GM10266 (cell line): Measurements from ENCODE around the gene MED8.

Experiments used
- DNase-seq: peaks from one replicate; pipeline ENCODE4 v3.0.0; 2012; ENCODE audit errors: extremely low spot score
- CTCF ChIP-seq: IDR thresholded peaks from 2 replicates; pipeline ENCODE4 v1.5.1; 2012; ENCODE audit warnings: mild to moderate bottlenecking, low read depth; ENCODE audit not compliant: control insufficient read depth, insufficient read depth; ENCODE audit errors: missing control alignments

MED8 gene

GRCh38 chr1:43427524-43427923 is 37.9 kb upstream of the MED8 start:
- no peak for DNase-seq
- no peak for TF ChIP-seq CTCF

GRCh38 chr1:43426221-43426620 is 36.6 kb upstream of the MED8 start:
- DNase-seq: no peak
- TF ChIP-seq CTCF: no peak

- no peak for TF ChIP-seq CTCF
- no peak for DNase-seq
Observed at GRCh38 chr1:43425045-43425444, 35.4 kb upstream of the MED8 start.

GRCh38 chr1:43423672-43424550 is 34.3 kb upstream of the MED8 start:
- DNase-seq: no peak
- TF ChIP-seq CTCF: no peak

GRCh38 chr1:43422995-43423671 is 33.5 kb upstream of the MED8 start:
- no peak for DNase-seq
- no peak for TF ChIP-seq CTCF

GRCh38 chr1:43421976-43422750 is 32.6 kb upstream of the MED8 start:
- no peak for TF ChIP-seq CTCF

GRCh38 chr1:43421396-43421795 is 31.8 kb upstream of the MED8 start:
- DNase-seq: no peak
- TF ChIP-seq CTCF: no peak

More at GRCh38 chr1:43421976-43422750, 32.6 kb upstream of the MED8 start:
- no peak for DNase-seq
